Erythroblast (primary cell): Measurements from ENCODE around the gene NXPH4.

ENCODE experiments used
- GATA1 ChIP-seq: IDR thresholded peaks from 2 replicates; pipeline ENCODE4 v1.6.1; 2011; ENCODE audit warnings: low read depth, mild to moderate bottlenecking, control low read depth, low read length, moderate library complexity
- POLR2A ChIP-seq: IDR thresholded peaks from 2 replicates; pipeline ENCODE4 v1.6.1; 2011; ENCODE audit warnings: mild to moderate bottlenecking, low read length

GRCh38 chr12:57241402-57242310, 25.1 kb downstream of the NXPH4 start:
- TF ChIP-seq POLR2A (no peak), GATA1 (no peak)
